Parathyroid adenoma (tissue), 2 donors: ENCODE data around the gene KCTD3.

Experiments
- H2AFZ ChIP-seq: fragments of 300-600 bp; sonication (generic); one replicate; pipeline ENCODE4 v1.7.0; 2017; ENCODE audit warnings: antibody characterized with exemption, mild to moderate bottlenecking
- H3K27ac ChIP-seq: fragments of 300-600 bp; sonication (generic); one replicate; pipeline ENCODE4 v1.7.0; 2017
- H3K27me3 ChIP-seq: fragments of 300-600 bp; sonication (generic); one replicate; pipeline ENCODE4 v1.7.0; 2017; ENCODE audit warnings: low read length; ENCODE audit not compliant: control insufficient read depth, insufficient read depth
- H3K36me3 ChIP-seq: fragments of 300-600 bp; sonication (generic); one replicate; pipeline ENCODE4 v1.7.0; 2017; ENCODE audit warnings: low read length; ENCODE audit not compliant: control insufficient read depth, insufficient read depth
- H3K4me1 ChIP-seq: fragments of 300-600 bp; sonication (generic); one replicate; pipeline ENCODE4 v1.7.0; 2017; ENCODE audit warnings: control low read depth
- H3K4me2 ChIP-seq: fragments of 300-600 bp; sonication (generic); one replicate; pipeline ENCODE4 v1.7.0; 2017; ENCODE audit warnings: low read length
- H3K4me3 ChIP-seq: fragments of 300-600 bp; sonication (generic); one replicate; pipeline ENCODE4 v1.7.0; 2017; ENCODE audit warnings: low read depth, low read length
- H3K79me2 ChIP-seq: fragments of 300-600 bp; sonication (generic); one replicate; pipeline ENCODE4 v1.7.0; 2017; ENCODE audit warnings: control low read depth
- H3K9ac ChIP-seq: fragments of 300-600 bp; sonication (generic); one replicate; pipeline ENCODE4 v1.7.0; 2017; ENCODE audit warnings: mild to moderate bottlenecking
- H3K9me3 ChIP-seq: fragments of 300-600 bp; sonication (generic); one replicate; pipeline ENCODE4 v1.7.0; 2017; ENCODE audit warnings: low read length; ENCODE audit not compliant: control insufficient read depth
- TF ChIP-seq, protein P1 (sequence below): fragments of 300-600 bp; sonication (generic); IDR thresholded peaks from one replicate; pipeline ENCODE4 v1.7.0; 2017; ENCODE audit warnings: antibody characterized with exemption, mild to moderate bottlenecking
- donor health status: primary hyperparathyroidism.

KCTD3 gene

DNA sequence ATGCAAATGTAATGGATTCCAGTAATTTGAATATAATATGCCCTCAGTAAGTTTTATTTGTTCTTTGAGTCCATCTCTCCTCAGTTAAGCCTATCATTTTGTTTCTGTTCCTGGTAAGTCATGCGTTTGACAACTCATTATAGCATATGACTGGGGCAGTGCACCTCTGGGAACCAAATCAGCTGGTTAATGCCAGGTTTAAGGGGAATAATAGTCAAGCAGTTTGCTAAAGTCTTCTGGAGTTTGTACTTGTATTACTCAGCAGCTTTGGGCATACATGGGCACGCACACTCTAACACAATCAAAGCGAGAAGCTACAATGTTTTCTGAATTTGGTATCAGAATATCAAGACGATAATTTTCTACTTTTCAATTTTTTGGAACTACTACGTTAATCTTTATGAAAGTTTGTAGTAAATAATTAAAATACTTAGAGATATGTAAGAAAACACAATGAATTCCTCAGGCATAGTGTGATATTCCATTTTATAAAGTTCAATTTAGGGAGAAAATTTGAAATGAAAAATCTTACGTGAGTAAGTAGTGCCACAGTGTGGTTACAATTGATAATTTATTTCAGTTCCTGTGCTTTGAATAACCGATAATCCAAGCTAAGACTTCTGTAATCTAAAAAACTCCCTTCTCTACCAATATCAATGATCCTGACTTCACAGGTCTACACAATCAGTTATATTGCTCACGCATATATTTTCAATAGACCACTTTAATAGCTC is 43.8 kb upstream of the KCTD3 start:
- Histone ChIP-seq H3K79me2 (no peaks in the 10 kb centered on the region), H3K9me3 (no peaks in the 10 kb centered on the region), H2AFZ (no peak overlapping the region), H3K27me3 (no peaks in the 10 kb centered on the region), H3K4me1 (no peaks in the 10 kb centered on the region), H3K27ac (no peak overlapping the region), H3K9ac (no peak overlapping the region), H3K4me3 (no peak overlapping the region), H3K36me3 (no peaks in the 10 kb centered on the region), H3K4me2 (no peak overlapping the region)
- TF ChIP-seq, protein P1, sequence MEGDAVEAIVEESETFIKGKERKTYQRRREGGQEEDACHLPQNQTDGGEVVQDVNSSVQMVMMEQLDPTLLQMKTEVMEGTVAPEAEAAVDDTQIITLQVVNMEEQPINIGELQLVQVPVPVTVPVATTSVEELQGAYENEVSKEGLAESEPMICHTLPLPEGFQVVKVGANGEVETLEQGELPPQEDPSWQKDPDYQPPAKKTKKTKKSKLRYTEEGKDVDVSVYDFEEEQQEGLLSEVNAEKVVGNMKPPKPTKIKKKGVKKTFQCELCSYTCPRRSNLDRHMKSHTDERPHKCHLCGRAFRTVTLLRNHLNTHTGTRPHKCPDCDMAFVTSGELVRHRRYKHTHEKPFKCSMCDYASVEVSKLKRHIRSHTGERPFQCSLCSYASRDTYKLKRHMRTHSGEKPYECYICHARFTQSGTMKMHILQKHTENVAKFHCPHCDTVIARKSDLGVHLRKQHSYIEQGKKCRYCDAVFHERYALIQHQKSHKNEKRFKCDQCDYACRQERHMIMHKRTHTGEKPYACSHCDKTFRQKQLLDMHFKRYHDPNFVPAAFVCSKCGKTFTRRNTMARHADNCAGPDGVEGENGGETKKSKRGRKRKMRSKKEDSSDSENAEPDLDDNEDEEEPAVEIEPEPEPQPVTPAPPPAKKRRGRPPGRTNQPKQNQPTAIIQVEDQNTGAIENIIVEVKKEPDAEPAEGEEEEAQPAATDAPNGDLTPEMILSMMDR = no peak

DNA sequence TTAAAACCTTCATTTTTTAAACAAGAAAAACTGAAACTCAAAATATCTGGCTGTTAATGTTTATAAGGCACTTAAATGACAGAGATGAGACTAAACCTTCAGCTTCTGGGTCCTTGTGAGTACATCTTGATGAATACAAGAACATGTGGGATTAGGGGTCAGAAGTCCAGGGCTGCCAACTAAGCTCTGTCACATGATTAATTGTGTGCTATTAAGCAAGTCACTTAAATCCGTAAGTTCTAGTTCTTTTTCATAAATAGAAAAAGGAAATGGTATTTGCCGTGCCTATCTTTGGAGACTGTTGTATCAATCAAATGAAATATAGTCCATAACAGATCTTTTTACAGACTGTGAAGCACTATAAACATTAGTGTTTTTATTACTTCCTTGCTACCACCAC is 43.2 kb upstream of the KCTD3 start:
- H3K9ac ChIP-seq = no peak overlapping the region
- no peak overlapping the region for H3K27ac ChIP-seq
- no peaks in the 10 kb centered on the region for H3K27me3 ChIP-seq

DNA sequence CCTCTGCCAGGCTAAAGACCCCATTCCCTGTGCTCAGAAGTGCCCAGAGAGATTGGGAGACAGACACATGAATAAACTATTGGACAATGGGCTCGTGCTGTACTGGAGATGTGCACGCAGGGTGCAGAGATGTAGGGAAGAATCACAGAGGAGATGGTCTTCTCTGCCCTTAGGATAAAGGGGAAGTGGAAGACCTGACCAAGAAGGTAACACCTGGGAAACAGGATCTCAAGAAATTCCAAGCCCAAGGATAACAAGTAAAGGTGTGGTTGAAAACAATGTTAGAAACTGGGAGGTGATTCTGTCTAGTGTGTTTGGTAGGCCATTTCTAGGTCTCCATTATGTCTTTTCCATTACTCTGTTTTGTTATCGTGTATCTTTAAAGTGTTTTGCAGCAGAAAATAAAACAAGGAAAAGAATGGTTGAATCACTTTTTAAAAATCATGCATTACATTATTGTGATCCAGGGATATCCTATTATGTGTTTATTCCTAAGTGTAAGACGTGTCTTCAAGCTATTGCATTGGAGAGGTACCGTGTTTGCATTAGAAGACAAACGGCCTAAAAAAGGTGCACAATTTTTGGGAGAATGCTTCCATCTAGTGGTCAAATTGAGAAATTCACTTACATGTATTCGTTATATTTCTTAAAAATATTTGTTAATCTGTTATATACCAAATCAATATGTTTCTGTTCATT is 40.8 kb upstream of the KCTD3 start:
- Histone ChIP-seq H3K36me3 (no peaks in the 10 kb centered on the region), H2AFZ (no peak overlapping the region), H3K4me3 (no peak overlapping the region), H3K4me1 (no peaks in the 10 kb centered on the region), H3K4me2 (no peak overlapping the region), H3K79me2 (no peaks in the 10 kb centered on the region), H3K27ac (no peak overlapping the region), H3K9me3 (no peaks in the 10 kb centered on the region), H3K9ac (no peak overlapping the region), H3K27me3 (no peaks in the 10 kb centered on the region)
- TF ChIP-seq, protein P1 = peak; percentile 52

More for the DNA sequence above, 43.2 kb upstream of the KCTD3 start:
- Histone ChIP-seq H3K79me2 (no peaks in the 10 kb centered on the region), H3K4me2 (no peak overlapping the region), H3K36me3 (no peaks in the 10 kb centered on the region), H3K9me3 (no peaks in the 10 kb centered on the region), H3K4me3 (no peak overlapping the region), H3K4me1 (no peaks in the 10 kb centered on the region), H2AFZ (no peak overlapping the region)
- TF ChIP-seq, protein P1 = no peak

DNA sequence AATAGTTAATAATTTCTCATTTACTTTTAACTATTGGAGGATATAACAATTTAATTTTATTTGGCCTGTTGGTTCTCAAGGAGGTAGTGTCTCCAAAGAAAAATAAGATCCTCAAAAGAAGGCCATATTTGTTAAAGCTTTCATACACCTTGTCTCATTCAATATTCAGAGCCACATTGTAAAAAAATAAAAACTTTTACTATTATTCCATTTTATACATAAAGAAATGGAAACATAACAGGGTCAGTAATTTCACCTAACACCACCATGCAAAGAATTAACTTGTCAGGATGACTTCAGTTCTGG is 40.3 kb upstream of the KCTD3 start:
- TF ChIP-seq, protein P1 = no peak
- H3K4me1 ChIP-seq = no peaks in the 10 kb centered on the region

More for the DNA sequence above, 40.3 kb upstream of the KCTD3 start:
- no peak overlapping the region for H3K4me3 ChIP-seq
- H3K79me2 ChIP-seq = no peaks in the 10 kb centered on the region
- H3K4me2 ChIP-seq = no peak overlapping the region
- H3K27ac ChIP-seq = no peak overlapping the region
- H3K9ac ChIP-seq = no peak overlapping the region
- no peak overlapping the region for H2AFZ ChIP-seq
- no peaks in the 10 kb centered on the region for H3K9me3 ChIP-seq
- no peaks in the 10 kb centered on the region for H3K36me3 ChIP-seq
- H3K27me3 ChIP-seq = no peaks in the 10 kb centered on the region
